ENCODE results near the gene NXNL2.

Gene NXNL2

GRCh38 chr9:88555268-88555980, 20.4 kb downstream of the NXNL2 start:
- no peaks in the 10 kb centered on the region for H4K20me1 ChIP-seq (ENCODE audit: insufficient read depth, low read length)
- no peak overlapping the region for H3K27ac ChIP-seq (ENCODE audit: low read length)
- no peak overlapping the region for H3K9ac ChIP-seq (ENCODE audit: low read length)
- H3K9me3 ChIP-seq (ENCODE audit: insufficient read depth, low read length), result no peaks in the 10 kb centered on the region
- H3K4me2 ChIP-seq (ENCODE audit: low read length), result no peak overlapping the region
- H3K36me3 ChIP-seq (replicated peaks; ENCODE audit: low read depth, low read length), result no peaks in the 10 kb centered on the region
- TF ChIP-seq EZH2phosphoT487 (IDR thresholded peaks at IDR 0.05; ENCODE audit: low read depth) (no peak), CTCF (IDR thresholded peaks at IDR 0.05; ENCODE audit: low read depth, low read length) (no peak)
- no peaks in the 10 kb centered on the region; the same call in 1 of the 2 replicates for H3K27me3 ChIP-seq (ENCODE audit: low read depth, low read length)
- no peaks in the 10 kb centered on the region for H3K4me1 ChIP-seq (ENCODE audit: low read length)
- no peak overlapping the region for H2AFZ ChIP-seq (ENCODE audit: low read depth, low read length)
- no peak overlapping the region for H3K4me3 ChIP-seq (ENCODE audit: low read length)
- no peaks in the 10 kb centered on the region for H3K79me2 ChIP-seq (ENCODE audit: low read length)

GRCh38 chr9:88559661-88560060, 24.7 kb downstream of the NXNL2 start:
- Histone ChIP-seq H3K4me2 (ENCODE audit: low read length) (no peak overlapping the region), H3K27ac (ENCODE audit: low read length) (no peak overlapping the region), H2AFZ (ENCODE audit: low read depth, low read length) (no peak overlapping the region), H3K4me3 (ENCODE audit: low read length) (no peak overlapping the region), H3K4me1 (ENCODE audit: low read length) (no peaks in the 10 kb centered on the region), H3K27me3 (ENCODE audit: low read depth, low read length) (no peaks in the 10 kb centered on the region; the same call in 1 of the 2 replicates), H3K79me2 (ENCODE audit: low read length) (no peaks in the 10 kb centered on the region), H3K9me3 (ENCODE audit: insufficient read depth, low read length) (no peaks in the 10 kb centered on the region), H4K20me1 (ENCODE audit: insufficient read depth, low read length) (no peaks in the 10 kb centered on the region), H3K36me3 (replicated peaks; ENCODE audit: low read depth, low read length) (no peaks in the 10 kb centered on the region), H3K9ac (ENCODE audit: low read length) (no peak overlapping the region)
- TF ChIP-seq CTCF (IDR thresholded peaks at IDR 0.05; ENCODE audit: low read depth, low read length) (no peak), EZH2phosphoT487 (IDR thresholded peaks at IDR 0.05; ENCODE audit: low read depth) (no peak)

DNA sequence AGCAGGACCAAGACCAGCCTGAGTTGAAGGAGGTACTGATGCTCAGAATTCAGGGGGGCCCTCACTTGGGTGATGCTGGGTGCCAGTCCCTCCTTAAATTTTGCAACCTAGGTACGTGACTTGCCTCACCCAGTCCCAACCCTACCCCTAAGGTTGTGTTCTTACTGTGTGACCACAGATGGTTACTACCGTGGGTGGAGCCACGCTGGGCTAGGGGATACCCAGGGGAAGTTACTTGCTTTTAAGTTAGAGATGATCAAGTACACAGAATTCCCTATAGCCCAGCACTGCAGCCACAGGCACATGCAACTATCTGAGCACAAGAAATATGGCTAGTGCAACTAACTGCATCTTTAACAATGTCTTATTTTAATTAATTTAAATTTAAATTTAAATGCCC, 32.9 kb downstream of the NXNL2 start:
- Histone ChIP-seq H2AFZ (ENCODE audit: low read depth, low read length) (no peak overlapping the region), H3K27me3 (ENCODE audit: low read depth, low read length) (peaks cover 3% of the 10 kb centered on the region; the same call in 1 of the 2 replicates), H4K20me1 (ENCODE audit: insufficient read depth, low read length) (no peaks in the 10 kb centered on the region), H3K9me3 (ENCODE audit: insufficient read depth, low read length) (no peaks in the 10 kb centered on the region), H3K4me2 (ENCODE audit: low read length) (peak overlapping the region; percentile 21; the same call in 1 of the 2 replicates), H3K79me2 (ENCODE audit: low read length) (no peaks in the 10 kb centered on the region), H3K4me1 (ENCODE audit: low read length) (peaks cover 9% of the 10 kb centered on the region), H3K27ac (ENCODE audit: low read length) (no peak overlapping the region), H3K9ac (ENCODE audit: low read length) (no peak overlapping the region), H3K4me3 (ENCODE audit: low read length) (no peak overlapping the region), H3K36me3 (replicated peaks; ENCODE audit: low read depth, low read length) (no peaks in the 10 kb centered on the region)
- TF ChIP-seq EZH2phosphoT487 (IDR thresholded peaks at IDR 0.05; ENCODE audit: low read depth) (no peak), CTCF (IDR thresholded peaks at IDR 0.05; ENCODE audit: low read depth, low read length) (no peak)

DNA sequence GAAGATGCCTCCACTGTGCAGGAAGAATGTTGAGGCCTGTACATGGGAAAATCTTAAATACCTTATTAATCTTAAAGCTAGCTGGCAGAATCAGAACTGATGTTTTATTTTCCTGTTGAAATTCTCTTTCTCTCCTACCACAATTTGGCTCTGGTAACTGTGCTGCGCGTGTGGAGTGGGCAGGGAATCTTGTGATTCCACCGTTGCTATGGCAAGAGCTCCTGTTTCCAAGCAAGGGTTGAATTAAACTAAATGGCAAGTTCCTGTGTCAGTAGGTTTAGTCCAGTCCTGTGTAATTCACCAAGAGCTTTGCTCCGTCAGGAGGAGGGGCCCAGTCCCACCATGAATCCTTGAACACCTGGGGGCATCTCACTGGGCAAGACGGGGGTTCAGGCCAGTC, 36.4 kb downstream of the NXNL2 start:
- TF ChIP-seq CTCF (IDR thresholded peaks at IDR 0.05; ENCODE audit: low read depth, low read length) (no peak), EZH2phosphoT487 (IDR thresholded peaks at IDR 0.05; ENCODE audit: low read depth) (no peak)
- Histone ChIP-seq H3K4me3 (ENCODE audit: low read length) (no peak overlapping the region), H3K79me2 (ENCODE audit: low read length) (no peaks in the 10 kb centered on the region), H3K4me1 (ENCODE audit: low read length) (peaks cover 9% of the 10 kb centered on the region), H4K20me1 (ENCODE audit: insufficient read depth, low read length) (no peaks in the 10 kb centered on the region), H3K27me3 (ENCODE audit: low read depth, low read length) (no peaks in the 10 kb centered on the region), H2AFZ (ENCODE audit: low read depth, low read length) (no peak overlapping the region), H3K9ac (ENCODE audit: low read length) (no peak overlapping the region), H3K9me3 (ENCODE audit: insufficient read depth, low read length) (no peaks in the 10 kb centered on the region), H3K36me3 (replicated peaks; ENCODE audit: low read depth, low read length) (no peaks in the 10 kb centered on the region), H3K4me2 (ENCODE audit: low read length) (no peak overlapping the region), H3K27ac (ENCODE audit: low read length) (no peak overlapping the region)
